Measurements from ENCODE around the gene SAMD14. TPM values are rescaled to one million over a fixed set of nuclear protein-coding genes. Genes with fewer than 3 reads are reported as not detected.
A peak's percentile ranks its signal among the peaks of the same experiment; 100 is the strongest.

The SAMD14 gene
- polyA plus RNA-seq, 2 of the 4 experiments (the other 2 are of a cell fraction) = 0.12 to 0.75 TPM

DNA sequence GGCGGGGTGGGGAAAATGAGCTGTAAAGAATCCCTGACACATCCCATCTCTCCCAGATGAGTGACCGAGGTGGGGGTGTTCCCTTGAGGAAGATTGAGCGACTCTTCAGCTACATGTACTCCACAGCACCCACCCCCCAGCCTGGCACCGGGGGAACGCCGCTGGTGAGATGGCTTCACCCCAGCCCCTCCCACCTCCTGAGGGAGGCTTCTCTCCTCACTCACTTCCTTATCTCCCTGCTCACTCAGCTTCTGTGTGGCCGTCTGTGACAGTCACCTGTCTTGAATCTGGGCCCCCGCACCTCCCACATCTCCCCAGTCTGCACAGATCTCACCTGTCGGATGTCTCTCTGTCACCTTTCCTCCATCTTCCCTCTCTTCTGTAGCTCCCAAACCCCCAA lies 21.4 kb downstream of the SAMD14 start (continued):
- TF ChIP-seq KDM1A (IDR thresholded peaks at IDR 0.05; ENCODE audit: low read depth) (no peak), MAZ (IDR thresholded peaks at IDR 0.05; ENCODE audit: borderline replicate concordance, low read depth, low read length) (no peak)

DNA sequence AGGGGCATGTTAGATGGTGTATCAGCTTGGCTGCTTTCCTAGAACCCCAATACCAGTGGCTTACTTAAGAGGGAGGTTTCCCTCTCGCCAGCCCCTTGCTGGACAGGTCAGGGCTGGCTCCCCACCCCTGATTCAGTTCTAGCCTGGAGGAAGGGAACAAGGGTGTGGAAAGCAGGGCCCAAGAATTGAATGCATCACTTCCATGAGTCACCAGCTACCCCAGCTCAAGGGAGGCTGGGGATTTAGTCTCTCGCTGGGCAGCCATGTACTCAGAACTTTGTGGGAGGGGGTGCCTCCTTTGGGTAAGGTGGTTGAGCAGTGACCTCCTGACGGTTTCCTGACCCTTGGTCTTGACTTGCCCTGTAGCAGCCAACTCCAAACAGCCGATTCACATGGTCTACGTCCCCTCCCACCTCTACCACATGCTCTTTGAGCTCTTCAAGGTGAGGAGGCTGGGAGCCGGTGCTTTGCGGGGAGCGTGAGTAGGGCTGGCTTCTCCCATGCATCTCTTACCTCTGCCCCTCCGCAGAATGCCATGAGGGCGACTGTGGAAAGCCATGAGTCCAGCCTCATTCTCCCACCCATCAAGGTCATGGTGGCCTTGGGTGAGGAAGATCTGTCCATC lies 22.1 kb downstream of the SAMD14 start:
- CTCF ChIA-PET = interaction anchor here (0.6 to 60.2 kb wide), 10 partner anchors 3 to 190 kb away, joined by 3 to 1356 read pairs (median 6); partner anchors contain the start of genes PDK2, PPP1R9B and SAMD14
- WGBS (ENCODE audit: missing lambda C conversion rate) = 79% methylated on average over 10 of the region's 10 CpGs
- Histone ChIP-seq H3K4me2 (no peak overlapping the region), H3K27ac (no peak overlapping the region), H3K4me3 (no peak overlapping the region), H3K9me3 (no peaks in the 10 kb centered on the region), H3K4me1 (peaks cover 14% of the 10 kb centered on the region; the same call in 2 of the 3 replicates)
- ATAC-seq (peak in 1 of 2 experiments; percentile 21; a peak in 1 of 6 replicates), FAIRE-seq (no peak), DNase-seq (ENCODE audit: low read depth in 1 of 2, low spot score in 1 of 2) (no peak)
- POLR2A ChIA-PET = no interaction called here
- TF ChIP-seq FOSL2 (IDR thresholded peaks at IDR 0.05) = no peak
- 0 out of 2 replicates have a peak, but pooled peaks have one; percentile 43 for TF ChIP-seq FOSL2 (CRISPR knock-in tag; IDR thresholded peaks at IDR 0.05)
- no peak for TF ChIP-seq ZSCAN20 (CRISPR knock-in tag; IDR thresholded peaks at IDR 0.05)
- no peak for TF ChIP-seq TP53 (CRISPR knock-in tag; IDR thresholded peaks at IDR 0.05)
- TF ChIP-seq PBX3 (IDR thresholded peaks at IDR 0.05) = no peak
- TF ChIP-seq HOXB13 (CRISPR knock-in tag; IDR thresholded peaks at IDR 0.05; ENCODE audit: low read depth) = no peak
- no peak for TF ChIP-seq CBX8 (IDR thresholded peaks at IDR 0.05)

DNA sequence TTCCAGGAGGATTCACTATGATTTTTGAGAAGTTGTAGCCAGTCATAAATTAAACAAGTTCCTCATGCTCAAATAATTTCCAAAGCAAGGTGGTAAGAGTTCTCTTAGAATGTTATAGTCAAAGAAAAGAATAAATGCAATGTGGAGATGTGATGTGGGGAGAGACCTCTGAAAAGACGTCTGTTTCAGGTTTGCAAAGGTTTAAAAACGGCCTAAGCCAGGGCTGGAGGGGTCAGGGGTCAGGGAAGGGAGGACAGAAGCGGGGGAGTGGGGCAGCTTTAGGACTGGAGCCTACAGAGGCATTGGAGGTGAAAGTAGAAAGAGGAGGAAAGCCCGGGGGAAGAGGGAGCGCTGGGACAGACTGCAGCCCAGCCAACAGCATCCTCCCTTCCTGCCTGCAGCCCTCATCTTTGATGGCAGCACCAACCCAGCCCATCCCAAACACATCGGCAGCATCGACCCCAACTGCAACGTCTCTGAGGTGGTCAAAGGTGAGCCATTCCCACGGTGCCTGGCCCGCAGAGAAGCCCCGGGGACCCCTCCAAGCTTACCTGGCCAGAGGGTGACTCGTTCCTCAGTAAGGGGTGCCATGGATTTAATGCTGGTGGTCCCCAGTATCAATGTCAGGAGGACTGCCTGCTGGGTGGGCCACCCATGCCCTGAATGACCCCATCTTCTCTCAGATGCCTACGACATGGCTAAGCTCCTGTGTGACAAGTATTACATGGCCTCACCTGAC lies 23.4 kb downstream of the SAMD14 start:
- TF ChIP-seq RCOR1 (IDR thresholded peaks at IDR 0.05; ENCODE audit: low read depth, low read length) (no peak), CHD4 (IDR thresholded peaks at IDR 0.05; ENCODE audit: borderline replicate concordance) (no peak), FOSB (CRISPR knock-in tag; IDR thresholded peaks at IDR 0.05) (no peak)
- CTCF ChIA-PET = interaction anchor here (0.9 to 60.2 kb wide), 4 partner anchors 2 to 28 kb away, joined by 3 to 1356 read pairs (median 680); partner anchors contain the start of genes PDK2, PPP1R9B and SAMD14
- FAIRE-seq = no peak

DNA sequence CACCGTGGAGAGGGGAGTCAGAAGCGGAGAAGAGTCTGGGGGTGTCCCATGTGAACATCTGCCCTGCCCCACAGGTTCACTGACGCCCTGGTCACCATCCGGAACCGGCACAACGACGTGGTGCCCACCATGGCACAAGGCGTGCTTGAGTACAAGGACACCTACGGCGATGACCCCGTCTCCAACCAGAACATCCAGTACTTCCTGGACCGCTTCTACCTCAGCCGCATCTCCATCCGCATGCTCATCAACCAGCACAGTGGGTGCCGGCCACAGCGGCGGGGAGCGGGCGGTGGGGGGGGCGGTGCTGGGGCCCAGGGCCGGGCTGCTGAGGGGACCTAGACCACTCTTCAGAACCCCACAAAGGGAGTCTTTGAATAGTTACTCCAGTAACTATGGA lies 24.1 kb downstream of the SAMD14 start:
- WGBS (ENCODE audit: missing lambda C conversion rate) = 89% methylated on average over 21 of the region's 21 CpGs
- ATAC-seq = no peak
- Histone ChIP-seq H3K4me1 (peaks cover 27% of the 10 kb centered on the region), H3K27ac (no peak overlapping the region), H3K4me2 (no peak overlapping the region), H3K9me3 (no peaks in the 10 kb centered on the region), H3K4me3 (no peak overlapping the region)
- DNase-seq (ENCODE audit: low read depth in 1 of 2, low spot score in 1 of 2) = no peak
- no peak for FAIRE-seq
- no peak for TF ChIP-seq MAZ (IDR thresholded peaks at IDR 0.05; ENCODE audit: borderline replicate concordance, low read depth, low read length)
- TF ChIP-seq PBX3 (IDR thresholded peaks at IDR 0.05) = no peak
- no peak for TF ChIP-seq BCL3 (IDR thresholded peaks at IDR 0.05)
- no peak for TF ChIP-seq JUN (IDR thresholded peaks at IDR 0.05)
- TF ChIP-seq POLR2AphosphoS2 (conservative IDR thresholded peaks at IDR 0.05; ENCODE audit: low read length) = no peak
- no peak for TF ChIP-seq ZC3H11A (IDR thresholded peaks at IDR 0.05)
- TF ChIP-seq HDAC2 (IDR thresholded peaks at IDR 0.05) = no peak
- POLR2A ChIA-PET = no interaction called here
- CTCF ChIA-PET = interaction anchor here (0.6 to 60.2 kb wide), 4 partner anchors 1 to 192 kb away, joined by 4 to 1356 read pairs (median 691); partner anchors contain the start of genes PDK2, PPP1R9B and SAMD14

More for the DNA sequence above, 23.4 kb downstream of the SAMD14 start:
- DNase-seq (ENCODE audit: low read depth in 1 of 2, low spot score in 1 of 2) (no peak), ATAC-seq (no peak)
- WGBS (ENCODE audit: missing lambda C conversion rate) = 73% methylated on average over 13 of the region's 13 CpGs
- POLR2A ChIA-PET = no interaction called here
- Histone ChIP-seq H3K4me1 (peaks cover 20% of the 10 kb centered on the region), H3K9me3 (no peaks in the 10 kb centered on the region), H3K4me3 (no peak overlapping the region), H3K27ac (no peak overlapping the region), H3K4me2 (no peak overlapping the region)

Data from A549 (cell line).